ENCODE data around the gene CAMKK1.

GRCh38 chr17:3812284-3812683 is 80.6 kb downstream of the CAMKK1 start:
- TF ChIP-seq, protein P1, sequence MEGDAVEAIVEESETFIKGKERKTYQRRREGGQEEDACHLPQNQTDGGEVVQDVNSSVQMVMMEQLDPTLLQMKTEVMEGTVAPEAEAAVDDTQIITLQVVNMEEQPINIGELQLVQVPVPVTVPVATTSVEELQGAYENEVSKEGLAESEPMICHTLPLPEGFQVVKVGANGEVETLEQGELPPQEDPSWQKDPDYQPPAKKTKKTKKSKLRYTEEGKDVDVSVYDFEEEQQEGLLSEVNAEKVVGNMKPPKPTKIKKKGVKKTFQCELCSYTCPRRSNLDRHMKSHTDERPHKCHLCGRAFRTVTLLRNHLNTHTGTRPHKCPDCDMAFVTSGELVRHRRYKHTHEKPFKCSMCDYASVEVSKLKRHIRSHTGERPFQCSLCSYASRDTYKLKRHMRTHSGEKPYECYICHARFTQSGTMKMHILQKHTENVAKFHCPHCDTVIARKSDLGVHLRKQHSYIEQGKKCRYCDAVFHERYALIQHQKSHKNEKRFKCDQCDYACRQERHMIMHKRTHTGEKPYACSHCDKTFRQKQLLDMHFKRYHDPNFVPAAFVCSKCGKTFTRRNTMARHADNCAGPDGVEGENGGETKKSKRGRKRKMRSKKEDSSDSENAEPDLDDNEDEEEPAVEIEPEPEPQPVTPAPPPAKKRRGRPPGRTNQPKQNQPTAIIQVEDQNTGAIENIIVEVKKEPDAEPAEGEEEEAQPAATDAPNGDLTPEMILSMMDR (conservative IDR thresholded peaks at IDR 0.05; ENCODE audit: low read length): no peak
- TF ChIP-seq EZH2phosphoT487 (IDR thresholded peaks at IDR 0.05; ENCODE audit: borderline replicate concordance): no peak

Data from Loucy (cell line).